Hypothalamus (tissue), 51 donors: Measurements from ENCODE around the gene CNGB1.
"Not testable (repeated sequence)": the region's sequence is repeated elsewhere in the genome, so short reads cannot be mapped to it uniquely, and the experiment has no call there.

Experiments used
- DNase-seq, 51 donors: peaks; one replicate each; lab custom pipeline; 2025; lab: John Stamatoyannopoulos, UW

The CNGB1 gene

GRCh38 chr16:57914244-57915173, 56.4 kb downstream of the CNGB1 start:
- DNase-seq = no peak

GRCh38 chr16:57912529-57913260, 58.2 kb downstream of the CNGB1 start:
- DNase-seq = no peak

- DNase-seq = no peak
These were observed 59.2 kb downstream of the CNGB1 start for GRCh38 chr16:57911743-57912142.

GRCh38 chr16:57910696-57911095, 60.2 kb downstream of the CNGB1 start:
- no peak for DNase-seq

- no peak for DNase-seq
These were observed 62.4 kb downstream of the CNGB1 start for GRCh38 chr16:57908409-57908987.

GRCh38 chr16:57906382-57907316, 64.3 kb downstream of the CNGB1 start:
- DNase-seq = peak in 10 of 51 donors; percentile 4 to 34 (median 10)

GRCh38 chr16:57904101-57904500, 66.8 kb downstream of the CNGB1 start:
- DNase-seq = no peak

- DNase-seq = no peak
These were observed 67.3 kb downstream of the CNGB1 start for GRCh38 chr16:57903656-57904055.

- DNase-seq = no peak
These were observed 69.4 kb downstream of the CNGB1 start for GRCh38 chr16:57901480-57902069.

- DNase-seq = no peak
These were observed 70.0 kb downstream of the CNGB1 start for GRCh38 chr16:57900796-57901479.

- peak in 43 of 51 donors; percentile 5 to 79 (median 44) for DNase-seq
These were observed 70.9 kb downstream of the CNGB1 start for GRCh38 chr16:57899771-57900661.

- DNase-seq = no peak
These were observed 72.0 kb downstream of the CNGB1 start for GRCh38 chr16:57898961-57899360.

- DNase-seq = no peak
These were observed 72.9 kb downstream of the CNGB1 start for GRCh38 chr16:57897996-57898395.

- no peak for DNase-seq
These were observed 73.7 kb downstream of the CNGB1 start for GRCh38 chr16:57897053-57897784.

- DNase-seq = not testable (repeated sequence)
These were observed 75.8 kb downstream of the CNGB1 start for GRCh38 chr16:57895081-57895547.

- no peak for DNase-seq
These were observed 76.4 kb downstream of the CNGB1 start for GRCh38 chr16:57894390-57895080.
